ENCODE measurements around the gene DNAH6.

DNA sequence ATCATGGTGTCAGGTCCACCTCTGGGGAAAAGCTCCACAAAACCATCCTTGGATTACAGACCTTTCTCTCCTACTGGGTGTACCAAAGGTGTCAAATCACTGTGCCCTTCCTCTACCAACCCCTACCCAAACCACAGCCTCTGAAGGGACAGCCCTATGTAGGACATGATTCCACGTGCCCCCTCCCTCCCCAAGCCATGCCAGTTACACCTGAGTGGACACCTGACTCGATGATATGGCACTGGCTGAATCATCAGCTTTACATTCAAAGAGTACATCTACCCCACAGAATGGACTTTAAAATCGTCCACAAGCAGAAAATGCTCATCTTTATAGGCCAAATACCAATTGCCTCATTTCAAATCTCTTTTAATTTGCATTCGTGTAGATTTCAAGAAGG, 338.6 kb downstream of the DNAH6 start:
- TF ChIP-seq CTCF (IDR thresholded peaks at IDR 0.05) (no peak), EZH2 (IDR thresholded peaks at IDR 0.05) (no peak), EZH2phosphoT487 (IDR thresholded peaks at IDR 0.05) (no peak)

All from neural progenitor cell (in vitro differentiated cells).